ENCODE measurements around the gene CCDC33.

DNA sequence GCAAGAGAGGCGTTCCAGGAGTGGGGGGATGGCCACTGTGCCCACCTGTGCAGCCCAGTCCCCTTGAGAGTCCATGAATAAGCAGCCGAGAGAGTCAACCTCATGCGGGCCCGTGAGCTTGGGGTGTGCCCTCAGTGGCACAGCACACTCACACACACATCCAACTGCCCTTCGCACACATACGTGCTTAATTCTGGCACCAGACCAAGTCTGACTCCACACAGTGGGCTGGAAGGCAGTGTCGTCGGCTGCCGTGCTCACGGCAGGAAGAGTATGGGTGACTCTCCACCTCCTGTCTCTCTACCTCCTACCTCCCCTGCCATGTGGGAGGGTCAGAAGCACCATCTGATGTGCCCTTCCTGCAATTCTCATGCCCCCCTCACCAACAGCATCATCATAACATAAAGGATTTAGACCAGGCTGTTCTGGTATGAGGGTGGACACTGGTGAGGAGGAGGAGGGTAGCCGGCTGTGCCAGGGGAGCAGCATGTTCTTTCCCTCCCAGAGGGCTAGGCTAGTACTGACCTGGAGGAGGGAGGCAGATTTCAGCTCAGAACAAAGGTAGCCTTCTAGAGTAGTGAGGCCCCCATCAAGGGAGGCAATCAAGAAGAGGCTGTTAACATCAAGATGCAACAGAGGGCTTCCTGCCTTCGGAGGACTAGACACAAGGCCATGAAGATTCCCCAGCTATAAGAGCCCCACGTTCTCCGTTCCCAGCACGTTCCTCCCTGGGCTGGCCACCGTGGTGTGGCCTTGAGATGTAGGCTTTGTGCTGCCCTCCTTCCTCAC, 28.3 kb upstream of the CCDC33 start:
- TF ChIP-seq, protein P1, sequence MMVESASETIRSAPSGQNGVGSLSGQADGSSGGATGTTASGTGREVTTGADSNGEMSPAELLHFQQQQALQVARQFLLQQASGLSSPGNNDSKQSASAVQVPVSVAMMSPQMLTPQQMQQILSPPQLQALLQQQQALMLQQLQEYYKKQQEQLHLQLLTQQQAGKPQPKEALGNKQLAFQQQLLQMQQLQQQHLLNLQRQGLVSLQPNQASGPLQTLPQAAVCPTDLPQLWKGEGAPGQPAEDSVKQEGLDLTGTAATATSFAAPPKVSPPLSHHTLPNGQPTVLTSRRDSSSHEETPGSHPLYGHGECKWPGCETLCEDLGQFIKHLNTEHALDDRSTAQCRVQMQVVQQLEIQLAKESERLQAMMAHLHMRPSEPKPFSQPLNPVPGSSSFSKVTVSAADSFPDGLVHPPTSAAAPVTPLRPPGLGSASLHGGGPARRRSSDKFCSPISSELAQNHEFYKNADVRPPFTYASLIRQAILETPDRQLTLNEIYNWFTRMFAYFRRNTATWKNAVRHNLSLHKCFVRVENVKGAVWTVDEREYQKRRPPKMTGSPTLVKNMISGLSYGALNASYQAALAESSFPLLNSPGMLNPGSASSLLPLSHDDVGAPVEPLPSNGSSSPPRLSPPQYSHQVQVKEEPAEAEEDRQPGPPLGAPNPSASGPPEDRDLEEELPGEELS (CRISPR knock-in tag; IDR thresholded peaks at IDR 0.05): no peak
- TF ChIP-seq, protein P2, sequence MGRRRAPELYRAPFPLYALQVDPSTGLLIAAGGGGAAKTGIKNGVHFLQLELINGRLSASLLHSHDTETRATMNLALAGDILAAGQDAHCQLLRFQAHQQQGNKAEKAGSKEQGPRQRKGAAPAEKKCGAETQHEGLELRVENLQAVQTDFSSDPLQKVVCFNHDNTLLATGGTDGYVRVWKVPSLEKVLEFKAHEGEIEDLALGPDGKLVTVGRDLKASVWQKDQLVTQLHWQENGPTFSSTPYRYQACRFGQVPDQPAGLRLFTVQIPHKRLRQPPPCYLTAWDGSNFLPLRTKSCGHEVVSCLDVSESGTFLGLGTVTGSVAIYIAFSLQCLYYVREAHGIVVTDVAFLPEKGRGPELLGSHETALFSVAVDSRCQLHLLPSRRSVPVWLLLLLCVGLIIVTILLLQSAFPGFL (CRISPR knock-in tag; IDR thresholded peaks at IDR 0.05; ENCODE audit: borderline replicate concordance): no peak
- TF ChIP-seq FOXJ3 (CRISPR knock-in tag; IDR thresholded peaks at IDR 0.05; ENCODE audit: borderline replicate concordance): no peak
- TF ChIP-seq, protein P3, sequence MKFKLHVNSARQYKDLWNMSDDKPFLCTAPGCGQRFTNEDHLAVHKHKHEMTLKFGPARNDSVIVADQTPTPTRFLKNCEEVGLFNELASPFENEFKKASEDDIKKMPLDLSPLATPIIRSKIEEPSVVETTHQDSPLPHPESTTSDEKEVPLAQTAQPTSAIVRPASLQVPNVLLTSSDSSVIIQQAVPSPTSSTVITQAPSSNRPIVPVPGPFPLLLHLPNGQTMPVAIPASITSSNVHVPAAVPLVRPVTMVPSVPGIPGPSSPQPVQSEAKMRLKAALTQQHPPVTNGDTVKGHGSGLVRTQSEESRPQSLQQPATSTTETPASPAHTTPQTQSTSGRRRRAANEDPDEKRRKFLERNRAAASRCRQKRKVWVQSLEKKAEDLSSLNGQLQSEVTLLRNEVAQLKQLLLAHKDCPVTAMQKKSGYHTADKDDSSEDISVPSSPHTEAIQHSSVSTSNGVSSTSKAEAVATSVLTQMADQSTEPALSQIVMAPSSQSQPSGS (CRISPR knock-in tag; IDR thresholded peaks at IDR 0.05; ENCODE audit: borderline replicate concordance, low read depth): no peak
- TF ChIP-seq, protein P4, sequence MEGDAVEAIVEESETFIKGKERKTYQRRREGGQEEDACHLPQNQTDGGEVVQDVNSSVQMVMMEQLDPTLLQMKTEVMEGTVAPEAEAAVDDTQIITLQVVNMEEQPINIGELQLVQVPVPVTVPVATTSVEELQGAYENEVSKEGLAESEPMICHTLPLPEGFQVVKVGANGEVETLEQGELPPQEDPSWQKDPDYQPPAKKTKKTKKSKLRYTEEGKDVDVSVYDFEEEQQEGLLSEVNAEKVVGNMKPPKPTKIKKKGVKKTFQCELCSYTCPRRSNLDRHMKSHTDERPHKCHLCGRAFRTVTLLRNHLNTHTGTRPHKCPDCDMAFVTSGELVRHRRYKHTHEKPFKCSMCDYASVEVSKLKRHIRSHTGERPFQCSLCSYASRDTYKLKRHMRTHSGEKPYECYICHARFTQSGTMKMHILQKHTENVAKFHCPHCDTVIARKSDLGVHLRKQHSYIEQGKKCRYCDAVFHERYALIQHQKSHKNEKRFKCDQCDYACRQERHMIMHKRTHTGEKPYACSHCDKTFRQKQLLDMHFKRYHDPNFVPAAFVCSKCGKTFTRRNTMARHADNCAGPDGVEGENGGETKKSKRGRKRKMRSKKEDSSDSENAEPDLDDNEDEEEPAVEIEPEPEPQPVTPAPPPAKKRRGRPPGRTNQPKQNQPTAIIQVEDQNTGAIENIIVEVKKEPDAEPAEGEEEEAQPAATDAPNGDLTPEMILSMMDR (IDR thresholded peaks at IDR 0.05): no peak
- TF ChIP-seq, protein P5, sequence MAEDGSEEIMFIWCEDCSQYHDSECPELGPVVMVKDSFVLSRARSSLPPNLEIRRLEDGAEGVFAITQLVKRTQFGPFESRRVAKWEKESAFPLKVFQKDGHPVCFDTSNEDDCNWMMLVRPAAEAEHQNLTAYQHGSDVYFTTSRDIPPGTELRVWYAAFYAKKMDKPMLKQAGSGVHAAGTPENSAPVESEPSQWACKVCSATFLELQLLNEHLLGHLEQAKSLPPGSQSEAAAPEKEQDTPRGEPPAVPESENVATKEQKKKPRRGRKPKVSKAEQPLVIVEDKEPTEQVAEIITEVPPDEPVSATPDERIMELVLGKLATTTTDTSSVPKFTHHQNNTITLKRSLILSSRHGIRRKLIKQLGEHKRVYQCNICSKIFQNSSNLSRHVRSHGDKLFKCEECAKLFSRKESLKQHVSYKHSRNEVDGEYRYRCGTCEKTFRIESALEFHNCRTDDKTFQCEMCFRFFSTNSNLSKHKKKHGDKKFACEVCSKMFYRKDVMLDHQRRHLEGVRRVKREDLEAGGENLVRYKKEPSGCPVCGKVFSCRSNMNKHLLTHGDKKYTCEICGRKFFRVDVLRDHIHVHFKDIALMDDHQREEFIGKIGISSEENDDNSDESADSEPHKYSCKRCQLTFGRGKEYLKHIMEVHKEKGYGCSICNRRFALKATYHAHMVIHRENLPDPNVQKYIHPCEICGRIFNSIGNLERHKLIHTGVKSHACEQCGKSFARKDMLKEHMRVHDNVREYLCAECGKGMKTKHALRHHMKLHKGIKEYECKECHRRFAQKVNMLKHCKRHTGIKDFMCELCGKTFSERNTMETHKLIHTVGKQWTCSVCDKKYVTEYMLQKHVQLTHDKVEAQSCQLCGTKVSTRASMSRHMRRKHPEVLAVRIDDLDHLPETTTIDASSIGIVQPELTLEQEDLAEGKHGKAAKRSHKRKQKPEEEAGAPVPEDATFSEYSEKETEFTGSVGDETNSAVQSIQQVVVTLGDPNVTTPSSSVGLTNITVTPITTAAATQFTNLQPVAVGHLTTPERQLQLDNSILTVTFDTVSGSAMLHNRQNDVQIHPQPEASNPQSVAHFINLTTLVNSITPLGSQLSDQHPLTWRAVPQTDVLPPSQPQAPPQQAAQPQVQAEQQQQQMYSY (CRISPR knock-in tag; IDR thresholded peaks at IDR 0.05): no peak
- no peak for TF ChIP-seq ZNF416 (CRISPR knock-in tag; IDR thresholded peaks at IDR 0.05)

Measured in WTC11 (cell line).